GM12891 (cell line): ENCODE results near the gene MAPRE3.

ENCODE experiments used
- POLR2A ChIP-seq: IDR thresholded peaks from 2 replicates; pipeline ENCODE4 v1.6.1; 2011; ENCODE audit warnings: low read depth, low read length, control low read depth
- TAF1 ChIP-seq: IDR thresholded peaks from 2 replicates; pipeline ENCODE4 v1.6.1; 2011; ENCODE audit warnings: low read depth, low read length, control low read depth

GRCh38 chr2:26954135-26954534 is 16.3 kb upstream of the MAPRE3 start:
- TF ChIP-seq POLR2A (no peak), TAF1 (no peak)
